HUES64 (cell line): ENCODE results near the gene LRRTM2.

Experiments
- H3K27ac ChIP-seq: 2 replicates; pipeline ENCODE4 v1.7.0; 2013; ENCODE audit warnings: low read depth, low read length, inconsistent platforms
- H3K27me3 ChIP-seq: 2 replicates; pipeline ENCODE4 v1.6.1; 2013; ENCODE audit warnings: mild to moderate bottlenecking, low read length; ENCODE audit not compliant: insufficient read depth
- H3K36me3 ChIP-seq: 2 replicates; pipeline ENCODE4 v1.6.1; 2013; ENCODE audit warnings: mild to moderate bottlenecking, low read length; ENCODE audit not compliant: insufficient read depth
- H3K4me1 ChIP-seq: 2 replicates; pipeline ENCODE4 v1.6.1; 2013; ENCODE audit warnings: mild to moderate bottlenecking, low read length, moderate library complexity; ENCODE audit not compliant: insufficient read depth
- H3K4me3 ChIP-seq: 2 replicates; pipeline ENCODE4 v1.5.1; 2013; ENCODE audit warnings: mild to moderate bottlenecking, low read length, moderate library complexity
- H3K9ac ChIP-seq: 2 replicates; pipeline ENCODE4 v1.6.1; 2013; ENCODE audit warnings: mild to moderate bottlenecking, low read depth, low read length
- H3K9me3 ChIP-seq: 2 replicates; pipeline ENCODE4 v1.6.1; 2013; ENCODE audit warnings: low read depth, low read length; ENCODE audit not compliant: insufficient read depth
- WGBS: fragments of 150-250, 120-280 bp; methylation state at CpG from one replicate; pipeline ENCODE4 v1.1.7; 2013; ENCODE audit warnings: missing lambda C conversion rate; 5-methylcytosine and 5-hydroxymethylcytosine counted together

LRRTM2 gene

GRCh38 chr5:138867011-138867410 is 8.1 kb downstream of the LRRTM2 start:
- Histone ChIP-seq H3K9me3 (peaks cover 4% of the 10 kb centered on the region), H3K9ac (no peak overlapping the region), H3K27me3 (no peaks in the 10 kb centered on the region), H3K27ac (no peak overlapping the region), H3K4me1 (peaks cover 36% of the 10 kb centered on the region), H3K36me3 (peaks cover 9% of the 10 kb centered on the region), H3K4me3 (no peak overlapping the region)
- 90% methylated on average over 1 of the region's 1 CpG for WGBS

- no peak overlapping the region for H3K27ac ChIP-seq
- H3K9ac ChIP-seq = no peak overlapping the region
- peaks cover 23% of the 10 kb centered on the region for H3K4me1 ChIP-seq
- H3K27me3 ChIP-seq = no peaks in the 10 kb centered on the region
- no peak overlapping the region for H3K4me3 ChIP-seq
- no peaks in the 10 kb centered on the region for H3K9me3 ChIP-seq
- 92% methylated on average over 8 of the region's 9 CpGs for WGBS
- H3K36me3 ChIP-seq = no peaks in the 10 kb centered on the region; the same call in 1 of the 2 replicates
Observed at GRCh38 chr5:138853132-138853531, 22.0 kb downstream of the LRRTM2 start.

- Histone ChIP-seq H3K9me3 (no peaks in the 10 kb centered on the region), H3K27me3 (no peaks in the 10 kb centered on the region), H3K4me3 (no peak overlapping the region), H3K36me3 (no peaks in the 10 kb centered on the region), H3K9ac (no peak overlapping the region), H3K27ac (no peak overlapping the region), H3K4me1 (peaks cover 31% of the 10 kb centered on the region)
- WGBS = 94% methylated on average over 2 of the region's 2 CpGs
Observed at GRCh38 chr5:138850865-138851435, 24.2 kb downstream of the LRRTM2 start.

GRCh38 chr5:138849882-138850281 is 25.3 kb downstream of the LRRTM2 start:
- Histone ChIP-seq H3K27me3 (no peaks in the 10 kb centered on the region), H3K4me3 (no peak overlapping the region), H3K36me3 (no peaks in the 10 kb centered on the region), H3K9me3 (no peaks in the 10 kb centered on the region), H3K9ac (no peak overlapping the region), H3K27ac (no peak overlapping the region), H3K4me1 (peaks cover 32% of the 10 kb centered on the region)
- WGBS = 83% methylated on average over 1 of the region's 1 CpG

- Histone ChIP-seq H3K27ac (no peak overlapping the region), H3K9me3 (no peaks in the 10 kb centered on the region), H3K36me3 (no peaks in the 10 kb centered on the region), H3K9ac (no peak overlapping the region), H3K27me3 (no peaks in the 10 kb centered on the region), H3K4me1 (peaks cover 36% of the 10 kb centered on the region), H3K4me3 (no peak overlapping the region)
- WGBS = 76% methylated on average over 2 of the region's 3 CpGs
Observed at GRCh38 chr5:138849439-138849838, 25.7 kb downstream of the LRRTM2 start.

- Histone ChIP-seq H3K27ac (no peak overlapping the region), H3K9ac (no peak overlapping the region), H3K36me3 (no peaks in the 10 kb centered on the region), H3K4me1 (peaks cover 40% of the 10 kb centered on the region), H3K27me3 (no peaks in the 10 kb centered on the region), H3K9me3 (no peaks in the 10 kb centered on the region), H3K4me3 (no peak overlapping the region)
- WGBS = 93% methylated on average over 6 of the region's 6 CpGs
Observed at GRCh38 chr5:138844812-138845513, 30.2 kb downstream of the LRRTM2 start.

GRCh38 chr5:138844125-138844461 is 31.0 kb downstream of the LRRTM2 start:
- Histone ChIP-seq H3K27ac (no peak overlapping the region), H3K4me3 (no peak overlapping the region), H3K4me1 (peaks cover 35% of the 10 kb centered on the region), H3K27me3 (no peaks in the 10 kb centered on the region), H3K9ac (no peak overlapping the region), H3K9me3 (no peaks in the 10 kb centered on the region), H3K36me3 (no peaks in the 10 kb centered on the region)
- 98% methylated on average over 4 of the region's 4 CpGs for WGBS

GRCh38 chr5:138843316-138844124 is 31.6 kb downstream of the LRRTM2 start:
- Histone ChIP-seq H3K9me3 (no peaks in the 10 kb centered on the region), H3K4me3 (no peak overlapping the region), H3K4me1 (peaks cover 32% of the 10 kb centered on the region), H3K27ac (no peak overlapping the region), H3K36me3 (no peaks in the 10 kb centered on the region), H3K27me3 (no peaks in the 10 kb centered on the region), H3K9ac (no peak overlapping the region)
- WGBS = 84% methylated on average over 2 of the region's 2 CpGs

GRCh38 chr5:138841531-138841930 is 33.6 kb downstream of the LRRTM2 start:
- Histone ChIP-seq H3K9me3 (no peaks in the 10 kb centered on the region), H3K4me1 (peaks cover 32% of the 10 kb centered on the region), H3K36me3 (no peaks in the 10 kb centered on the region), H3K27me3 (no peaks in the 10 kb centered on the region), H3K27ac (no peak overlapping the region), H3K4me3 (no peak overlapping the region), H3K9ac (no peak overlapping the region)
- 100% methylated on average over 1 of the region's 2 CpGs for WGBS

- Histone ChIP-seq H3K4me1 (peaks cover 42% of the 10 kb centered on the region), H3K27me3 (no peaks in the 10 kb centered on the region), H3K4me3 (no peak overlapping the region), H3K9me3 (no peaks in the 10 kb centered on the region), H3K36me3 (no peaks in the 10 kb centered on the region), H3K27ac (no peak overlapping the region), H3K9ac (no peak overlapping the region)
- WGBS = 88% methylated on average over 3 of the region's 3 CpGs
Observed at GRCh38 chr5:138840103-138840502, 35.0 kb downstream of the LRRTM2 start.

- H3K9me3 ChIP-seq = no peaks in the 10 kb centered on the region
- H3K36me3 ChIP-seq = no peaks in the 10 kb centered on the region
- no peak overlapping the region for H3K9ac ChIP-seq
- no peak overlapping the region for H3K4me3 ChIP-seq
- peaks cover 49% of the 10 kb centered on the region for H3K4me1 ChIP-seq
- H3K27me3 ChIP-seq = no peaks in the 10 kb centered on the region
- WGBS = 86% methylated on average over 3 of the region's 4 CpGs
- H3K27ac ChIP-seq = no peak overlapping the region
Observed at GRCh38 chr5:138837160-138837559, 38.0 kb downstream of the LRRTM2 start.
